Measurements from ENCODE around the gene ACTG1.

Gene ACTG1

DNA sequence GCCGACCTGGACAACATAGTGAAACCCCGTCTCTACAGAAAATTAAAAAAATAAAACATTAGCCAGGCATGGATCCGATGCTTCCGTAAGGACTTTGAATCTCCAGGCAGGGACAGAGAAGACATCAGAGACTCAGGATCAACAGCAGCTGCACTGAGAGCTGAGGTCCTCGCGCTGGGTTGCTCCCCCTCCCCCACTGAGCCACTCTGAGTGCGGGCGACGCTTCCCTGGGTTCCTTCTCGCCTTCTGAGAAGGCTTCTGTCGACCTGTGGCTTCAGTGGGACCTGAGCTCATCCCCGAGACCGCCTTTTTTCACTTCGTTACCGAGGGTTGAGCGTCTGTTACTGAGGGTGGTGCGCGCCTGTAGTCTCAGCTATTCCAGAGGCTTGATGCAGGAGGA, 20.4 kb downstream of the ACTG1 start:
- DNase-seq = no peak

DNA sequence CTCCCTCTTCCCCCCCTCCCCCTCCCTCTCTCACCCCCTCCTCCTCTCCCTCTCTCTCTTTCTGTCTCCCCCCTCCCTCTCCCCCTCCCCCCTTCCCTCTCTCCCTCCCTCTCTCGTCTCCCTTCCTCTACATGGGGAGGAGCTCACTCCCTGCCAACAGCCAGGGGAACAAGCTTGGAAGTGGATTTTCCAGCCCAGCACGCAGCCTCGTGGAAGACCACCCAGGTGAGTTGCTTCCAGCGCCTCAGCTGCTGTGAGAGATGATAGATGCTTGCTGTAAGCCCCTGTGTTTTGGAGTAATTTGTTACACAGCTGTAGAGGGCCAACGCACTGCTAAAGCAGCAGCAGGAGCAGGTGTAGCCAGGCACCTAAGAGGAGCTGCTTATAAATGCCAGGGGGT, 20.8 kb downstream of the ACTG1 start:
- no peak for DNase-seq

DNA sequence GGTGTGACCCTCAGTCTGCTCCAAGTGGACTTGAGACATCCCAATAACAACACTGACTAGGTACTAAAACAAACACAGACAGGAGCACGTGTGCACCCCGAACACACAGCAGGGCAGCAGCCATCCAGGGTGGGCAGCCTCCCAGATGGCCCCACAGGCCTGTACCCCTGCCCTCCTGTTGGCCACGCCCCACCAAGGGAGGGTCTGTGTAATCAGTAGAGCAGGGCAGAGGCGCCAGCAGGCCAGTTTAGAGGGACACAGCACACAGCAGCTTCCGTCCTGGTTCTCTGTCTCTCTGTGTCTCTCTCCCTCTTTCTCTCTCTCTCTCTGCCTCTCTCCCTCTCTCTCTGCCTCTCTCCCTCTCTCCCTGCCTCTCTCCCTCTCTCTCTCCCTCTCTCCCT, 21.4 kb downstream of the ACTG1 start:
- no peak for DNase-seq

DNA sequence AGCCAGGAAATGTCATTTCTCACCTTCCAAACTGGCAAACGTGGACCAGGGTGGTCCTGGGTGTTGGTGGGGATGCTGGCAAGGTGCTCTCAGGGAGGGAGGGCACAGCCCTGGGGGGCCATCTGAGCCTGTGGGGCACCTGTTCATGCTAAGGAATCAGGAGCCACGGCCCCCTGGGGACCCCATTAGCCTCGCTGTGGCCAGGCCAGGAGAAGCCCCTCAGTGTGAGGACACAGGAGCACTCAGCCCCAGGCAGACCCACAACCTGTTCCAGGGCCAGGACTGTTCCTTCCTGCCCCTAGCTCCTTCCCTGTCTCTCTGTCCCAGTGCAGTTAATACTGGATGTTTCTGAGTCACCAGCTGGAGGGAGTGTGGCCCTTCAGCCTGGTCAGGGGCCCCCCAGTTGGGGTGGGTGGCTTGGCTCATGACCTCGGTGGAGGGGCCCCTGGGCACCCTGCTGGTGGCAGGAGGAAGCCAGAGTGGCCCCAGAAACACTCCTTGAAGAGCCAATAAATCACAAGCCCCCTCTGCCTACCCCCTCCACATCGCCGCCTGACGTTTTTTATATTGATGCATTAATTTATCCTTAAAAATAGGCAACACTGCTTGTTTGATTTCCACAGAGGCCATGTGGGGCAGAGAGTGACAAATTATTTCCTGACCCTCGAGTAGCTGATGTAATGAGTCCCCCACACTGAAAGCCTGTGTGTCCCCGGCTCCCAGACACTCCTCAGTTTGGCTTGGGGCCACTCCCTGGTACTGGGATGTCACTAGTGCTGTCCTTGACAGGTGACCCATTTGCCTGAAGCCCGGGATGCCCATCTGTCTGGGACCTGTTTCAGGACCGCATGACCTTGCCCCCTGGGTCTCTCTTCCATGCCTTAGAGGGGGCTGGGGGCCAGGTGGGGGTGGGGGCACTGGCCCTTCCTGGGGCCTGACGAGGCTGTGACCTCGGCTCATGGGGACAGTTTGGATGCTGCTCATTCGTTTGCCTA, 22.3 kb downstream of the ACTG1 start:
- DNase-seq = no peak

DNA sequence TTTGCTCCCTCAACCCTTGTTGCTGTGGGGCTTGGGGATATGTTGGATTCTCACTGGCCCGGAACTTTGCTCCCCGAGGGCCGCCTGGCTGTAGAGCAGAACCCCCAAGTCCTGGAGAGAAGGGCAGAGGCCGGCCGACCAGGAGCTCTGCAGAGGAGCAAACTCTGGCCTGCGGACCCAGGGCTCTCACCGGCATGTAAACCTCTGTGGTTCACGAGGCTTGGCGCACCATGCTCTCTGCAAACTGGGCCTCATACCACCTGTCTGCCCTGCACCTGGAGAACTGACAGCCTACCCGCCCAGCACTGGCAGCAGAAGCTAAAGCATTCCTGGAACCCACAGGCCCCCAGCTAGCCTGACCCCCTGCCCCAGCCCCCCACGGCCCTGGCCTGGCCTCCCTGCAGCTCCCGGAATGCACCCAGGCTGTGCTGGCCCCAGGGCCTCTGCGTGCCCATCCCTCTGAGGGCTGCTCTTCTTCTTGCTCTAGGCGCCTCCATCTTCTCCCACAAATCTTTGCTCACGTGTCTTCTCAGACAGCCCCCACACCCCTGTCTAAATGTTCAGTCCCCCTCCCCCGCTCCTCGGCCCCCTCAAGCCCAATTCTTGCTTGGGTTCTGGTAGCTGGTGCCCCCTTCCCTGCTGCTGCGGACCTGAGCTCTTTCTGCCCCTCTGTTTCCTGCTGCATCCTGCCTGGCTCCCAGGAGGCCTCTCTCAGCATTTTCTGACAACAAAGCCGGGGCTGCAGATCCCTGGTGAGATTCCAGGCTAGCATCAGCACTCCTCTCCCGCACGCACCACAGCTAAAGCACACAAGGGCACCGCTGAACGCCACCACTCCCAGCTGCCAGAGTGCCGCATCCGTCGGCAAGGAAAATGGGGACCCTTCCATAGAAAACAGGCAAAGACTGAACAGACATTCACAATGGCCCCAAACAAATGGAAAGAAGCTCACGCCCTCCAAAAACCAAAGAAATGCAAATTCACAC, 23.3 kb downstream of the ACTG1 start:
- DNase-seq = no peak

DNA sequence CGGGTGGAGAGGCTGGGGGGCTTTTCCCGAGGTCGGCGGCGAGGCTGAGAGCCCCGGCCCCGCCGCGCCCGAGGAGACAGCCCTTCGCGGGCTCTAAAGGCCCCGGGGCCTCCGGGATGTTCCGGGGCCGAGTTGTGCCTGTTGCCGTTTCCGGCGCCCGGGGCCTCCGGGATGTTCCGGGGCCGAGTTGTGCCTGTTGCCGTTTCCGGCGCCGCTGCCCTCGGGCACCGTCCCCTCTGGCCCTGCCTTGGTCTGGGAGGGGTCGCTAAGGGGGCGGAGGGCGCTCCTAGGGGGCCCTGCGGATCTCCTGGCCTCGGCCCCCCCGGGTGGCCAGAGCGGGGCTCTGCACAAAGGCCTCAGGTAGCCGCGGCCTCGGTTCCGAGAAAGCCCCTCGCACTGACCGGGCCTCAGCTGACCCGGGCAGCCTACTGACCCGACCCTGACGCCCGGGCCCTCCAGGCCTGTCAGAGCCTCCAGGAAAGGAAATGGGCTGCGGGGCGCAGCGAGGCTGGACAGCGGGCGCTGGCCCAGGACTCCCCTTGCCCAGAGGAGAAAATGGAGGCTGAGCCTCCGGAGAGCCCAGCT, 24.2 kb downstream of the ACTG1 start:
- DNase-seq = no peak

DNA sequence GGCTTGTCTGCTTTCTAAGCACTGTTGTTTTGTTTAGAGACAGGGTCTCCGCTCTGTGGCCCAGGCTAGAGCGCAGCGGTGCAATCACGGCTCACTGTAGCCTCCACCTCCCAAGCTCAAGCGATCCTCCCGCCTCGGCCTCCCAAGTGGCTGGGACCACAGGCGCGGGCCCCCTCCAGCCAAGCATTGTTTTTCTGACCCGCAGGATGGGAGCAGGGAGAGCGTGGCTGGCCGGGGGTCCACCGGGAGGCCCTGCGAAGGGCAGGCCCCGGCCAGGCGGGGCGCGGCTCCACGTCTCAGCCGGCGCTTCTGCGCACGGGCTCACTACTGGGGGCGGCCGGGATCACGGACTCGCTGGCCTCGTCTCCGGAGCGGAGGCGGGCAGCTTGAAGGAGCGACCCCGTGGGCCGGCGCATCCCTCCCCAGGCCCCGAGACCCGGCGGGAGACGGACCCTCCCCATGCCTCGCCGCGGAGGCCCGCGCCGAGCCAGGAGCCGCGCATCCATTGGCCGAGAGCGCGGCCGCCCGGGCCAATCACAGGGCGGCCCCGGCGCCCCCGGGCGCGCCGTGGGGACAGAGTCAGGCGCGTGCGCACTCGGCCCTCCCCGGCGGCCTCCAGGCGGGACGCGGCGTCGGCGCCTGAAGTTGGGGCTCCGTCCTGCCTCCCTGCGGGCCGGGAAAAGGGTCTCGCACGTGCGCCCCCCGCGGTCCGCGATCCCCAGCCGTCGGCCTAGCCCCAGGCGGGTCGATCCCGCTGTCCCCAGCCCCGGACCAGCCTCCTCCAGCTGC, 24.9 kb downstream of the ACTG1 start:
- peak; percentile 80 for DNase-seq

DNA sequence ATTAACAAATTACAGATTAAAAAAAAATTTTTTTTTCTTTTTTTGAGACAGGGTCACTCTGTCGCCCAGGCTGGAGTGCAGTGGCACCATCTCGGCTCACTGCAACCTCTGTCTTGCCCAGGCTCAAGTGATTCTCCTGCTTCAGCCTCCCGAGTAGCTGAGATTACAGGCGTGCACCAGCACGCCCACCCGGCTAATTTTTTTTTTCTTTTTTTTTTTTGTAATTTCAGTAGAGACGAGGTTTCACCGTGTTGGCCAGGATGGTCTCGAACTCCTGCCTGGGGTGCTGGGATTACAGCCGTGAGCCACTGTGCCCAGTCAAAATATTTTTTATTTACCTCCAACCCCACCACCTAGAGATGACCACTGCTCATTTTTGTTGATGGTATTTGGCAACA, 25.5 kb downstream of the ACTG1 start:
- DNase-seq = no peak

DNA sequence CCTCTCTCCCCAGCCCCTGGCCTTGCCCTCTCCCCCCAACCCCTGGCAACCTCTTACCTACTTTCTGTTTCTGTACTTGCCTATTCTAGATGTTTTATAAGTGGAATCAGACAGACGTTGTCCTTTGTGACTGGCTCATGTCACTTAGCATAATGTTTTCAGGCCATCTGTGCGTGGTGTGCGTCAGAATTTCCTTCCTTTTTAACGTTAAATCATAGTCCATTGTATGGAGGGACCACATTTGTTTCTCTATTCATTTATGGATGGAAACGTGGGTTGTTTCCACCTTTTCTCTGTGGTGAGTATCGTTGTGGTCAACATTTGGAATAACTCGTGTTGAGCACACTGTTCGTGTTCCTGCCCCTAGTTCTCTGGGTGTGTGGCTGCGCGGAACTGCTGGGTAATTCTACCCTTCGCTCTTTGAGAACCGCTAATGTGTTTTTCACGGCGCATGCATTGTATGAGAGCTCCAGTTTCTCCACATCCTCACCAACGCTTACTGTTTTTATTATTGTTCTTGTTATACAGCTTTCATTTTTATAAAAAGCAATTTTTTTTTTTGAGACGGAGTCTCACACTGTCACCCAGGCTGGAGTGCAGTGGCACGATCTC, 26.3 kb downstream of the ACTG1 start:
- no peak for DNase-seq

DNA sequence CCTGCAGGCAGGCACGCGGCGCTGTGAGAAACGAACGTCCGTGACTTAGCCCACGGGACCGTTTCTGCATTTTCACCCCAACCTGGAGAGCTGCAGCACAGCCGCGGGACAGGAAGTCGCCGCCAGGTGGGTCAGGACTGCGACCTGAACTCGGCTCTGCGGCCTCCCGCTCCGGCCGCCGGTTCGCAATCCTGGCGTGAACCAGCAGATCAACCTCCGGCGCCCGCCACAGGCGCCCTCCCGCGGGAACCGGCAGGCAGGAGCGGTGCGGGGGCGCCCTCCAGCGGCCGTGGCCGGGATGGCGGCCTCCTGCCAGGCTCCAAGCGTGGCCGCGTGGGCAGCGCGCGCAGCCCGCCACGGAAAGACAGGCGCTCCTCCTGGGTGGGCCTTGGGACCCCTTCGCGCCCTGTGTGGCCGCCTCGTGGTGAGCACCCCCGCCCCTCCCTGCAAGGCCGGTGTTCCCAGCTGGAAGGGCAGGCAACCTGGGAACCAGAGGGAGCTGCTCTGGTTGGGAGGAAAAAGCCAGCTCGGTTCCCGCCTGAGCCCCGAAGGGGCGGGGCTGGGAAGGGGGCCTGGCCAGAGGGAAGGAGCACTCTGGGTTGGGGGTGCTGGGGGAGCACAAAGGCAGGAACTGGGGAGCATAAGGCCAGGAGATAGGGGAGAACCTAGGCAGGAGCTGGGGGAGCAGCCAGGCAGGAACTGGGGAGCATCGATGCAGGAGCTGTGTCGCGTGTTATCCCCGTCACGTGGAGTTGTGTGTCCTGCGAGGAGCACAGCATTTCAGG, 28.2 kb downstream of the ACTG1 start:
- DNase-seq = peak; percentile 89

DNA sequence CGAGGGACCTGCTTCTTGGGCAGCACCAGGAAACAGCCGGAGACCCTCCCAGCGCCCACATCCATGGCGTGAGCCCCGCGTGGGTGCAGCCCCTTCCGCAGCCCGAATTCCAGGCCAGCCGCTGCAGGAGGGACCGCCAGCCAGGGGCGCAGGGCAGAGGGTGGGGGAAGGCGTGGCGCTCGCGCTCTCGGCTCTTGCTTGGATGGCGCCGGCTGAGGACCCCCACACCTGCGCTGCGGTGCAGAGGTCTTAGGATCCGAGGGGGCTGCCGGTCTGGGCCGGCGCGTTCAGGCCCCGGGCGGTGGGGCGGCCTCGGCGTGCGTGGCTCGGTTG, 28.8 kb downstream of the ACTG1 start:
- DNase-seq = no peak

DNA sequence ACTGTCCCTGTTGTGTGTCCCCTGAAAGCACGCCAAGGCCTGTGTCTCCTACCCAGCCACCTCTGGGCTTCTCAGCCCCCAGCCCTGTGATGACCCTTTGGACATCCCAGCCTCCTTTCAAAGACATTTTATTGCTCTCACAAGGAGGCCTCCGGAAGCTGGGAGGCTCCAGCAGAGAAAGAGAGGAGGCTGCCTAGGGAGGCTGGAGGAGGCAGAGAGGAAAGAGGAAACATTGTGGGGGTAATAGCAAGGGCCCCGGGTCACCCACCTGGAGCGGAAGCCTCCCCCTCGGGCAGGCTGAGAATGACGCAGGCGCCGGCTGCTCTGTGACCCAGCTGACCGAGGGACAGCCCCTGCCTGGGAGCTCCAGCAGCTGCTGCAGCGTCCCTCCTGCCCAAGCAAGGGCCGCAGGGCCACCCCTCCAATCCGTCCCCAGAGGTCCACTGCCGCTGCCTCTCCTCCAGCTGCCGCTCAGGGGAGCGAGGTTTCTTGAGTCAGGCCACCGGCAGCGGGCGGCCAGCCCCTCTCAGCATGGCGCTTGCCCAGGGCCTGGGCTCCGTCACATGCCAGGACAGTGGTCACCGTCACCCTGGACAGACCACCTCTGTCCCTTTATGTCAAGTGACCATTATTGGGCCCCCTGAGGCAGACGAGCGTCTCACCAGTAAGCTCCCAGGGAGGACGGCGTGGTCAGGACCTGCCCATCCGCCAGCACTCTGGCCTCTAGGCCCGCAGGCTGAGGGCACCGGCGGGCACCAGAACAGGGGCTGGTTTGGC, 29.3 kb downstream of the ACTG1 start:
- no peak for DNase-seq

DNA sequence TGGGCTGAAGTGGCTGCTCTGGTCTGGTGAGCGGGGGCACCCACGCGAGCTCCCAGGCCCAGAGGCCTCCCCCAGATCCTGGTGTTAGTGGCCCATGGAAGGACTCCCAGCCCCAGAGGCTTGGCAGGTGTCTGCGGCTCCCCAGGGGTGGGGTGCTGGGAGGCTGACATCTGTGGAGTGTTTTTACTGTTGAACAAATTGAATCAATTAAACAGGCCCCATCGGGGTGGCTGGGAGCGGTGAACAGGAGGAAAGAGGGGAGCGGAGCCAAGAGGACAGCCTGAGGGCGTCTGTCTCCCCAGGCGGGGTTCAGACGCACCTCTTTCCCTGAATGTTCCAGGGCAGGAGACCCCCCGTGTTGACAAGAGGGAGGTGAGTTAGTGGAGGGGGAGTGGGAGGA, 29.9 kb downstream of the ACTG1 start:
- no peak for DNase-seq

DNA sequence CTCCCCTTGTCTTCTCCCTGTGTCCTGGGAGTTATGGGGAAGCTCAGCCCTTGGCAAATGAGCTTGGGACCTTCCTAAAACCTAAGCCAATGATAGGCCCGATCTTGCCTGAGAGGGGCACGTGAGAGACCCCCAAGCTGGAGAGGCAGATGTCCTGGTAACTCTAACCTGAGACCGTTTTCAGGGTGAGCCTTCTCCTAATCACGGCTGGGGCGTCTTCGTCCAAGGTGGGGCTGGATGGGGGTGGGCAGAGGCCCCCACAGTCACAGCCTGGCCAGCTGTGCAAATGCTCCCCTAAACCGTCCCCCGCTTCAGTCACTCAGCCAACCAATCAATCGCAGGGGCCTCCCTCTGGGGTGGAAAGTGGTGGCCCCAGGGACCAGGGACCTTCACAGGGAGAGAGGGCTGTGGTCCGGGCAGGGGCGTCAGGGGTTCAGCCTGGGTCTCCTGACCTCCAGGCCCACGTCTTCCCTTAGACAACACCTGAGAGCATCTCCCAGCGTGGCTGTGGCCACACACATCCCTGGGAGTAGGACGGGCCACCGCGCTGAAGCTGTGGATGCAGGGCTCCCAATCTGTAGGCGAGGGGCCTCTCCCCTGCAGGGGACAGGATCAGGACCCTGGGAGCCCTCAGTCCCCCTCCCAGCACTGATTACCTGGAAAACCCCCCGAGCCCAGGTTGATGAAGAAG, 30.6 kb downstream of the ACTG1 start:
- DNase-seq = no peak

DNA sequence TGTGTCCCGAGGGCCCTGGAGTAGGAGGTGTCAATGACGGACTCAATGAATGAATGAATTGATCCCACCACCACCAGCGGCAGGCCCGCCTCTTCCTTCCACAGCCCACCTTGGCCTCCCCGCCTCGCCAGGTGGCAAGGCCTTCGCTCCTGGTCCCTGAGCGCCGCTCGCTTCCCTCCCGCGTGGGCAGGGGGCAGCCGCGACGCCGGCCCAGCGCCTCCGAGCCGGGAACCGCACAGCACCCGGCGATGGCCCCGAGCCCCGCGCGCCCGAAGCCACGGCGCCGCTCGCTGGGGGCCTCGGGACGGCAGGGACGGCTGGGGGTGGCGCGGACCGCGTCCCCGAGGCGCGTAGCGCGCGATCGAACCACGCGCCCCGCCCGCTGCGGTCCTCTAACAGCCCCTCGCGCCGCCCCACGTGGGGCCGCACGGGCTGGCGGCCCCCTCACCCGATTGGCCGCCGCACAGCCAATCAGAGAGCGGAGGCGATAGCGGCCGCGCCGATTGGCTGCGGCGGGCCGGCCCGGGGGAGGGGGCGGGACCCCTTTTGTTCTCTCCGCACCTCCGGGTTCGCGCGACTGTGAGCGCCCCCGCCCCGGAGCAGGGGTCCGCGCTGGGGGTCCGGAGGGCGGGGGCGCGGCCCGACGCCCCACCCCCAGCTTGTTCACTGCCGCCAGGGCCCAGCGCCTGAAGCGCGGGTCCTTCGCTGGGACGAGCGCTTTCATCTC, 31.4 kb downstream of the ACTG1 start:
- DNase-seq = peak; percentile 52

DNA sequence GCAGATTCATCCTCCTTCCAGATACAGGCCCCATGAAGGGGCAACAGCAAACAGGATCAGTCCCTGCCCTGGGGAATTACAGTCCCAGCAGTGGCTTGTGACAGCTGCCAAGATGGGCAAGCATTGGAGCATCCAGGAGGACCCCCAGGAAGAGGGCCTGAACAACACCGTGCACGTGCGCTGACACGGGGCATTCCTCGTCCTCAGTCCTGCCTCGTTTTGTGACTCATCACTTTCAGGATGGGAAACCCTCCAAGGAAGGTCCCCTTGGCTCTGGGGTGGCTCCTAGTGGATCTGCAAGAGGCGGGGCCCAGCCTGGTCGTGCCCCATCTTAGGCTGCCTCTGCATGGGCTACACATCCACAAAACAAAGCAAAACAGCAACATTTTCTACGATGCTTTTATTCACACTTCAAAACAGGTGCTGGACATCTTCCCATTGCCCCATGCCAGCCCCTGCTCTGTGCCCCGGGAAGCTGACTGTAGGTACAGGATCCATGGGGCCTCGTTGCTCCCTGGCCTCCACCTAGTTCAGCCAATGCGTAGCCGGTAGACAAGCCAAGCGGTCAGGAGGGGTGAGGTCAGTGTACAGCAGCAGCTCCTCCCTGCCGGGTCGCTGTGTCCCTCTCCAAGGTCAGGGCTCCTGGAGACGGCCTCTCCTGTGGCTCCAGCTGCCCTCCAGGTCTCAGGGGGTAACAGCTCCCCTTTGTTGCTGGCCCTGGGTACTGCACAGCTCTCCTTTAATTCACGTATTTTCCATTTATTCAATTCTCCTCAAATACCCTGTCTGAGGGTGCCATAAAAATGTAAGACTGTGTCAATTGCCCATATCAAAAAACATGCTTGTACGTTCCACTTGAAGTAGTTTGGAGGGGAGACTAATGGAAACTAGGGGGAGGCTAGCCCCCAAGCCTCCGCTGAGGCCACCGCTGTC, 32.2 kb downstream of the ACTG1 start:
- DNase-seq = no peak

DNA sequence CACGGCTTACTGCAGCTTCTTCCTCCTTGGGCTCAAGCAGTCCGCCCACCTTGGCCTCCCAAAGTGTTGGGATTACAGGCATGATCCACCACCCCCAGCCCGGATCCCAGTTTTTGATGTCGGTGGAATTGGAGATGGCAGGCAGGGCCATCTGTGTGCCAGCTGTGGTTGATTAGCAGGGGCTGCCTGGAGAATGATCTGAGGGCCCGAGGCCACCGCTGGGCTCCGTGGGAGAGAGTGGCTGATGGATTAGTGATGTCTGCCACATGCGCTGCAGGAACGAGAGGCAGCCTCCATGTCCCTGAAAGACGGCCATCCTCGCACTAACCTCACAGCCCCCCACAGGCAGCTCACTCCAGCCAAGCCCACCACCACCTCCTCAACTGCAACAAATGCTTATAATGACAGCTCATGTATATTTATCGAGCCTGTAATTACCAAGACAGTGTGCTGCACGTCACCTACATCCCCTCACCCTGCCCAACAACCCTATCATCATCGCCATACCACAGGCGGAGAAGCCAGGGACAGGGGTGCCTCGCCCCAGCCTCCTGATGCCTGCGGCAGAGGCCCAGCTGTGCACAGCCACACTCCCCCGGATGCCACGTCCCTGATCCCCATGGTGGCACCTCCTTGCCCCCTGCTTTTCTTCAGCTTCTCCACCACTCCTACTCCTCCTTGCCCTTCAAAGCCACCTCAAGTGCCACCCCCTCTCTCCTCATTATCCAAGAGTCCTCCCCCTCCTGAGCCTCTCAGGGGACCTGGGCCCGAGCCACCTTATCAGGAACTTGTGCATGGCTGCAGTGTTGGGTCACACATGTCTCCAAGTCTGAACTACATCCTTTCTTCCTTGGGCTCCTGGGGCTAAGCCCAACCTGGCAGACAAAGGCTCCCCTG, 33.2 kb downstream of the ACTG1 start:
- DNase-seq = no peak
